Measurements from ENCODE around the gene MSMO1.

Gene MSMO1

DNA sequence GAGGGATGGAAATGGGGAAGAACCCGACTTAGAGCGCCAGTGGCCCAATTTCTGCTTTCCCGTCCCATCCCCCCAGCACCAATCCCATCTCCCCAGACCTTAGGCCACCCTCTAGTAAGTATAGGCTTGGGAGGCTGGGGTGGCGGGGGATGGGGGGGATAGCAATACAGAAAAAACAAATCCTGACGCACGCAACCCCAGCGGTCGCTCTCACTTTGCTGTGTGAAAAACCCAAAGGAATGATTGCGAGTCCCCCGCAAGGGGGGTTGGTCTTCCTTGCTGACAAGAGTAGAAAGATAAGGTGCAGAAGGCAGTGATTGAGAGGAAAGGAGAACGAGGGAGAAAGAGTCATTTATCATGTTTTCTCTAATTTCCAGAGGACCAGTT, 52.2 kb downstream of the MSMO1 start:
- no peaks in the 10 kb centered on the region for H3K9me3 ChIP-seq (ENCODE audit: insufficient read depth, low read depth, low read length)
- H3K27ac ChIP-seq (ENCODE audit: low read depth, low read length): no peak overlapping the region
- WGBS: 9% methylated on average over 8 of the region's 11 CpGs
- peaks cover 40% of the 10 kb centered on the region for H3K27me3 ChIP-seq (ENCODE audit: insufficient read depth, low read length)
- H3K36me3 ChIP-seq (ENCODE audit: insufficient read depth, low read length): no peaks in the 10 kb centered on the region
- H3K9ac ChIP-seq (ENCODE audit: low read depth, low read length): no peak overlapping the region
- H3K4me1 ChIP-seq (ENCODE audit: insufficient read depth, low read length): peaks cover 39% of the 10 kb centered on the region
- H3K4me3 ChIP-seq (ENCODE audit: low read length): peak overlapping the region; percentile 59

DNA sequence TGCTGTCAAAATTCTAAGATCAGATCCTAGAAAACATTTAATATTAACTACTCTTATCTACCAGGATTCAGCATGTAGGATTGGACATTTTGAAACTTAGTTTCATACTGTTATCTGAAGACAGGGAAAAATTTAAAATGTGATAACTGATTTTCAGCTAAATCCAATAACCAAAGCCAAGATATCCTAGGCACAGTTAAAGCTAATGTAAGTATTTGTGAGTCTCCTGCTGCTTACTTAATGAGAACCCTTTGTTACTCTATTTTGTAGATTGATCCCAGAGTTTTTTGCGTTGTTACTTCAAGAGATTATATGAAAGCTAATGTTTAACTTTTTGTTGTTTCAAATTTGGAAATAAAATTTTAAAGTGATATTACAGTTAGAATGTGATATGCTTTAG, 53.3 kb downstream of the MSMO1 start:
- no peaks in the 10 kb centered on the region for H3K36me3 ChIP-seq (ENCODE audit: insufficient read depth, low read length)
- H3K9me3 ChIP-seq (ENCODE audit: insufficient read depth, low read depth, low read length): no peaks in the 10 kb centered on the region
- H3K4me3 ChIP-seq (ENCODE audit: low read length): peak overlapping the region; percentile 59; the same call in 1 of the 2 replicates
- no peak overlapping the region for H3K27ac ChIP-seq (ENCODE audit: low read depth, low read length)
- H3K9ac ChIP-seq (ENCODE audit: low read depth, low read length): no peak overlapping the region
- 17% methylated on average over 1 of the region's 1 CpG for WGBS
- H3K4me1 ChIP-seq (ENCODE audit: insufficient read depth, low read length): peaks cover 39% of the 10 kb centered on the region
- H3K27me3 ChIP-seq (ENCODE audit: insufficient read depth, low read length): peaks cover 40% of the 10 kb centered on the region

DNA sequence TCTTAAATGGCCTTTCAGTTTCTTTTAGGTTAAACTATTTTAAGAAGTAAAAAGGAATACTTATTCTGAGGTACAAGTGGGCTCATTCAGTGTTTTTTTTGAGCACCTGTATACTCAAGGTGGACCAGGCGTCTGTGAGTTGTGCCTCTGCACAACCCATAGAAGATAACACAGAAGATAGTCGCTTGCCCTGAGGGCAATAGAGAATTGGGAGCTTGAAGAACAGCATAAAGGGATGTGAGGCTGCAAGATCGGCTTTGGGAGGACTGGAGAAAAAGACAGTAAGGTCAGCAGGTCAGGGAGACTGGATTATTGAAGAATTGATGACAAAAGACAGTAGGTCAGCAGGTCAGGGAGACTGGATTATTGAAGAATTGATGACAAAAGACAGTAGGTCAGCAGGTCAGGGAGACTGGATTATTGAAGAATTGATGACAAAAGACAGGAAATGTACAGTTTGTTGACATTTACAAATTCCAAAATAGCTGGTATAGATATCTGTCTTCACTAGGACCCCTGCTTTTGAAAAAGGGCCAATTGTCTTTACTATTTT, 54.4 kb downstream of the MSMO1 start:
- no peak overlapping the region for H3K4me3 ChIP-seq (ENCODE audit: low read length)
- H3K9ac ChIP-seq (ENCODE audit: low read depth, low read length): no peak overlapping the region
- no peaks in the 10 kb centered on the region for H3K9me3 ChIP-seq (ENCODE audit: insufficient read depth, low read depth, low read length)
- 68% methylated on average over 3 of the region's 3 CpGs for WGBS
- peaks cover 36% of the 10 kb centered on the region for H3K27me3 ChIP-seq (ENCODE audit: insufficient read depth, low read length)
- H3K27ac ChIP-seq (ENCODE audit: low read depth, low read length): no peak overlapping the region
- H3K36me3 ChIP-seq (ENCODE audit: insufficient read depth, low read length): no peaks in the 10 kb centered on the region
- H3K4me1 ChIP-seq (ENCODE audit: insufficient read depth, low read length): peaks cover 39% of the 10 kb centered on the region

DNA sequence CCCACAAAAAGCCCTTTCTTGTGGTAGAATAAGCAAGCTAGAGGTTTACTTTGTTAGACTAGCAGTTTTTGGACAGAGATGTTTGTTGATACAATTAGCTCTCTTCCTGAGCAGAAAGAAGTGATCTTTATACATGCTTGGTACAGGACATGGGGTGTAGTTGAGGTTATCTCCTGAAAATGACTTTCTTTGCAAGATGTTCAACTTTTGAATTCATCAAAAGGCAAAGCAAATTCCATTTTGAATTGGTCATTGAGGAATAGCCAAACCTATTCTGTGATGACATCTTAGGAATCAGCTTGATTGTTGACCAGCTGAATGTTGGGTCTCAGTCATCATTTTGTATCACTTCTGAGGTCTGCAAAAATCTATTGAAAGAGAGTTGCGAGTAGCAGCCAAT, 55.2 kb downstream of the MSMO1 start:
- H3K27ac ChIP-seq (ENCODE audit: low read depth, low read length): no peak overlapping the region
- no peak overlapping the region for H3K4me3 ChIP-seq (ENCODE audit: low read length)
- H3K36me3 ChIP-seq (ENCODE audit: insufficient read depth, low read length): no peaks in the 10 kb centered on the region
- no peaks in the 10 kb centered on the region for H3K9me3 ChIP-seq (ENCODE audit: insufficient read depth, low read depth, low read length)
- H3K9ac ChIP-seq (ENCODE audit: low read depth, low read length): no peak overlapping the region
- H3K4me1 ChIP-seq (ENCODE audit: insufficient read depth, low read length): peaks cover 39% of the 10 kb centered on the region
- 93% methylated on average over 1 of the region's 1 CpG for WGBS
- H3K27me3 ChIP-seq (ENCODE audit: insufficient read depth, low read length): peaks cover 29% of the 10 kb centered on the region

DNA sequence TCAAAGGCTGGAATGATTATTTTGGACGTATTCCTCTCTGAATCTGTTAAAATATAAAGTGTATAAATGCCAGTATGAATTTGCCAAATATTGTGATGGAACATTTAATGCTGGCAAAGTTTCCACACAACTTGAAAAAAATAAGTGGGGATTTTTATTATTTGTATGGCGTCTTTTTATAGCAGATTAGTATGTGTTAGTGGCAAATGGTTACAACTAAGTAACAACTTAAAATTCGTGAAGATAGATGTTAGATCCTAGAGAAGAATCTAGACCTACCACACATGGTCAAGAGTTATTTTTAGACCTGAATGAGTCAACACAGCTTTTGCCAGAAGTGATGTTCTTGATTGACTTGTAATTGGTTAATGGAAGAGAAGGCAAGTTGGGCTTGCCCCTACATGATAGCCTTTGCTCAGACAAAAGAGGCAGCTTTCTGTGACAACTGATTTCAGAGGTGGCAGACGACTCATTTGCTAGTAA, 56.2 kb downstream of the MSMO1 start:
- peaks cover 19% of the 10 kb centered on the region for H3K27me3 ChIP-seq (ENCODE audit: insufficient read depth, low read length)
- H3K4me3 ChIP-seq (ENCODE audit: low read length): no peak overlapping the region
- WGBS: 78% methylated on average over 4 of the region's 4 CpGs
- H3K9ac ChIP-seq (ENCODE audit: low read depth, low read length): no peak overlapping the region
- H3K36me3 ChIP-seq (ENCODE audit: insufficient read depth, low read length): no peaks in the 10 kb centered on the region
- no peak overlapping the region for H3K27ac ChIP-seq (ENCODE audit: low read depth, low read length)
- H3K4me1 ChIP-seq (ENCODE audit: insufficient read depth, low read length): peaks cover 34% of the 10 kb centered on the region
- H3K9me3 ChIP-seq (ENCODE audit: insufficient read depth, low read depth, low read length): no peaks in the 10 kb centered on the region

DNA sequence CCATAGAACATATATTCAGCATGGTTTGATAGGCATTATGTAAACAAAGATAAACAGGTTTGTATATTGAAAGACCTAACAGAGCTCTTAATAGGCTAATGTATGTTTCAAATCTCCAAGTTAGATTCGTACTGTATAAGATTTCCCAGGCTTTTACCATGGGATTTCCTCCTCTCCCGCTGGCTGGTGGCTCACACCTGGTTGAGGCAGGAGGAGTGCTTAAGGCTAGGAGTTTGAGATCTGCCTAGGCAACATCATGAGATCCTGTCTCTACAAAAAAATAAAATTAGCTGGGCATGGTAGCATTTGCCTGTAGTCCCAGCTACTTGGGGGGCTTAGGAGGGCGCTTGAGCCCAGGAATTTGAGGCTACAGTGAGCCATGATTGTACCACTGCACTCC, 56.7 kb downstream of the MSMO1 start:
- peaks cover 34% of the 10 kb centered on the region for H3K4me1 ChIP-seq (ENCODE audit: insufficient read depth, low read length)
- no peaks in the 10 kb centered on the region for H3K9me3 ChIP-seq (ENCODE audit: insufficient read depth, low read depth, low read length)
- H3K27me3 ChIP-seq (ENCODE audit: insufficient read depth, low read length): peaks cover 13% of the 10 kb centered on the region
- H3K9ac ChIP-seq (ENCODE audit: low read depth, low read length): no peak overlapping the region
- H3K4me3 ChIP-seq (ENCODE audit: low read length): no peak overlapping the region
- no peaks in the 10 kb centered on the region for H3K36me3 ChIP-seq (ENCODE audit: insufficient read depth, low read length)
- 91% methylated on average over 3 of the region's 3 CpGs for WGBS
- no peak overlapping the region for H3K27ac ChIP-seq (ENCODE audit: low read depth, low read length)

DNA sequence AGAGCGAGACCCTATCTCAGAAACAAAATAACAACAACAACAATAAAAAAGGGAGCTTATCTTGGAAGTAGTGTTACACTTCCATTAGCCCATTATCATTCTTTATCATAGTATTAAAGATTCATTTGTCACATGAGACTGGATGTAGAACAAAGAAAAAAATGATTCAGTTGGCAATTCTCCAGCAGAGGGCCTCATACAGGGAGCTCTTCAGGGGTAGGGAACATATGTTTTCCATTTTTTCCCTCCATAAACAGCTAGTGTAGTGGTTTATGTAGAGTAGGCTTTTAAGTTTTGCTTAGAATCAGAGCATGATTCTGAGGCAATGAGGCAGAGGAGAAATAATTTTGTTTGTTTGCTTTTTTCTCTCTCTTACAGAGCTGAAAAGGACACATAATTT, 57.1 kb downstream of the MSMO1 start:
- Histone ChIP-seq H3K27me3 (ENCODE audit: insufficient read depth, low read length) (peaks cover 9% of the 10 kb centered on the region), H3K27ac (ENCODE audit: low read depth, low read length) (no peak overlapping the region), H3K9me3 (ENCODE audit: insufficient read depth, low read depth, low read length) (no peaks in the 10 kb centered on the region), H3K36me3 (ENCODE audit: insufficient read depth, low read length) (no peaks in the 10 kb centered on the region), H3K4me3 (ENCODE audit: low read length) (no peak overlapping the region), H3K9ac (ENCODE audit: low read depth, low read length) (no peak overlapping the region), H3K4me1 (ENCODE audit: insufficient read depth, low read length) (peaks cover 34% of the 10 kb centered on the region)
- 100% methylated on average over 1 of the region's 1 CpG for WGBS

DNA sequence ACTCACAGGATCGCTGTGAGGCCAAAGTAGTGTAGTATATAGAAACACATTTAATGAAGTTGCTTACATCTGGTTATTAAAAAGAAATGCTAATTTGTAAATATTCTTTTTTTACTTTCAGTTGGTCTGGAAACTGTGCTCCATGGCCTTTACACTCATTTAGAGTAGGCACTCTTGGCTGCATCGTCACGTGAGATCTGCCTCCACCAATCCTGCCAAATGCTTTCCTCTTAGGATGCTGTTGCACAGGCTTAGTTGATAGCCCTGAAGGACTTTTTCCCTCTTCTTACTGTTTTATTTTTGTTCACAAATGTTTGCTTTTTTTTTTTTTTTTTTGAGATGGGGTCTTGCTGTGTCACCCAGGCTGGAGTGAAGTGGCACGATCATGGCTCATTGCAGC, 57.7 kb downstream of the MSMO1 start:
- Histone ChIP-seq H3K4me3 (ENCODE audit: low read length) (no peak overlapping the region), H3K36me3 (ENCODE audit: insufficient read depth, low read length) (no peaks in the 10 kb centered on the region), H3K27me3 (ENCODE audit: insufficient read depth, low read length) (peaks cover 4% of the 10 kb centered on the region), H3K9me3 (ENCODE audit: insufficient read depth, low read depth, low read length) (no peaks in the 10 kb centered on the region), H3K4me1 (ENCODE audit: insufficient read depth, low read length) (peaks cover 31% of the 10 kb centered on the region), H3K9ac (ENCODE audit: low read depth, low read length) (no peak overlapping the region), H3K27ac (ENCODE audit: low read depth, low read length) (no peak overlapping the region)
- WGBS: 96% methylated on average over 4 of the region's 4 CpGs

DNA sequence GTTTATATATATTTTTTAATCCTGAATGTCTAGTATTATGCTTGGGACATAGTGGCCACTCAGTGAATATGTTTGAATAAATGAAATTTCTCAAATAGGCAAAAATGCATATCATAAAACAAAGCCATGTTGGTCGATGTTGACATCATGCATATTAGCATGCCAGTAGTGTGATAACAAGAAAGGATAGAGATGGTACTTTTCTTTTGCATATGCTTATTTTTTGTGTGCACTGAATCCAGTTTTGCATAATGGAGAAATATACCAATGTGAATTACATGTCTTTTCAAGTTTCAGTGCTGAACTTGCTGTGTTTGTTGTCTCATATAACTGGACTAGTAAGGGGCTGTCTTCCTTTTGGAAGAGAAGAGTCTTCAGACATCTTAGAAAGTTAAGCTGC, 58.9 kb downstream of the MSMO1 start:
- H3K9ac ChIP-seq (ENCODE audit: low read depth, low read length): no peak overlapping the region
- H3K9me3 ChIP-seq (ENCODE audit: insufficient read depth, low read depth, low read length): no peaks in the 10 kb centered on the region
- H3K36me3 ChIP-seq (ENCODE audit: insufficient read depth, low read length): no peaks in the 10 kb centered on the region
- WGBS: 100% methylated on average over 1 of the region's 1 CpG
- H3K4me3 ChIP-seq (ENCODE audit: low read length): no peak overlapping the region
- peaks cover 19% of the 10 kb centered on the region; the same call in 1 of the 2 replicates for H3K4me1 ChIP-seq (ENCODE audit: insufficient read depth, low read length)
- no peak overlapping the region for H3K27ac ChIP-seq (ENCODE audit: low read depth, low read length)
- H3K27me3 ChIP-seq (ENCODE audit: insufficient read depth, low read length): no peaks in the 10 kb centered on the region; the same call in 1 of the 2 replicates

DNA sequence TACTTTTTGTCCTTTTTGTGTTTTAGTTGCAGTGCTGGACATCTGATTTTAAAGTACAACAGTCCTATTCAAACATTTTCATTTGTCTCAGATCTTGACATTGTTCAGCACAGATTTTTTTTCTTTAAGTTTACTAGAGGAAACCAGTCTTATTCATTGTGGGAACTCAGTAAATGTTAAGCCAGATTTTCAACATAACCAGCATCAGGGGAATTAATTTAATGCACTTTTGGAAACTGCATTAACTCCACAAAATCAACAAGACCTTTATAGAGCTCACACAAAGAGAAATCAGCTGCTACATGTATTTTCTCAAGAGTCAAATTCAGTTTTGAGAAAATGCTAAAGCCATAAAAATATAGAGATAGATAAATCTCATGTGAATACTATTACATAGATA, 61.3 kb downstream of the MSMO1 start:
- H3K4me3 ChIP-seq (ENCODE audit: low read length): no peak overlapping the region
- no peaks in the 10 kb centered on the region for H3K27me3 ChIP-seq (ENCODE audit: insufficient read depth, low read length)
- H3K9ac ChIP-seq (ENCODE audit: low read depth, low read length): no peak overlapping the region
- H3K4me1 ChIP-seq (ENCODE audit: insufficient read depth, low read length): peaks cover 5% of the 10 kb centered on the region; the same call in 1 of the 2 replicates
- H3K9me3 ChIP-seq (ENCODE audit: insufficient read depth, low read depth, low read length): no peaks in the 10 kb centered on the region
- no peaks in the 10 kb centered on the region for H3K36me3 ChIP-seq (ENCODE audit: insufficient read depth, low read length)
- H3K27ac ChIP-seq (ENCODE audit: low read depth, low read length): no peak overlapping the region

Measured in HUES64 (cell line).